GM23248 (cell line): ENCODE results near the gene CRISPLD2. TPM values are rescaled to one million over a fixed set of nuclear protein-coding genes. Genes with fewer than 3 reads are reported as not detected.

Source experiments
- DNase-seq: peaks from one replicate; pipeline ENCODE4 v3.0.0-alpha.2; 2015
- H2AFZ ChIP-seq: fragments of 200-600 bp; sonication (generic); 2 replicates; pipeline ENCODE4 v1.6.1; 2016; ENCODE audit warnings: antibody characterized with exemption
- H3F3A ChIP-seq: fragments of 200-600 bp; sonication (generic); 2 replicates; pipeline ENCODE4 v1.6.1; 2016; ENCODE audit warnings: mild to moderate bottlenecking, antibody characterized with exemption, mixed run types; ENCODE audit not compliant: insufficient read depth
- H3K27ac ChIP-seq: fragments of 200-600 bp; sonication (generic); 2 replicates; pipeline ENCODE4 v1.5.1; 2016; ENCODE audit warnings: mild to moderate bottlenecking
- H3K27me3 ChIP-seq: fragments of 200-600 bp; sonication (generic); replicated peaks from 2 replicates; pipeline ENCODE4 v1.6.1; 2016; ENCODE audit warnings: mild to moderate bottlenecking; ENCODE audit not compliant: insufficient read depth
- H3K36me3 ChIP-seq: fragments of 200-600 bp; sonication (generic); 2 replicates; pipeline ENCODE4 v1.6.1; 2016; ENCODE audit warnings: low read depth, mild to moderate bottlenecking
- H3K4me1 ChIP-seq: fragments of 200-600 bp; sonication (generic); 2 replicates; pipeline ENCODE4 v1.6.1; 2016; ENCODE audit warnings: mild to moderate bottlenecking; ENCODE audit not compliant: insufficient read depth
- H3K4me2 ChIP-seq: fragments of 200-600 bp; sonication (generic); one replicate; pipeline ENCODE4 v1.6.1; 2016; ENCODE audit warnings: mild to moderate bottlenecking; ENCODE audit not compliant: unreplicated experiment
- H3K4me3 ChIP-seq: fragments of 200-600 bp; sonication (generic); 2 replicates; pipeline ENCODE4 v1.5.1; 2016; ENCODE audit warnings: mild to moderate bottlenecking
- H3K79me2 ChIP-seq: fragments of 200-600 bp; sonication (generic); 2 replicates; pipeline ENCODE4 v1.6.1; 2016; ENCODE audit warnings: mild to moderate bottlenecking; ENCODE audit not compliant: insufficient read depth
- H3K9ac ChIP-seq: fragments of 200-600 bp; sonication (generic); 2 replicates; pipeline ENCODE4 v1.6.1; 2016; ENCODE audit warnings: mild to moderate bottlenecking
- H3K9me2 ChIP-seq: fragments of 200-600 bp; sonication (generic); 2 replicates; pipeline ENCODE4 v1.6.1; 2016; ENCODE audit warnings: mixed run types, mild to moderate bottlenecking, moderate library complexity; ENCODE audit not compliant: insufficient read depth
- H3K9me3 ChIP-seq: fragments of 200-600 bp; sonication (generic); one replicate; pipeline ENCODE4 v1.6.1; 2017; ENCODE audit warnings: low read depth
- H4K20me1 ChIP-seq: fragments of 200-600 bp; sonication (generic); 2 replicates; pipeline ENCODE4 v1.6.0; 2016; ENCODE audit not compliant: insufficient read depth
- EZH2 ChIP-seq: fragments of 200-600 bp; sonication (generic); IDR thresholded peaks from 2 replicates; pipeline ENCODE4 v1.6.1; 2018; ENCODE audit warnings: antibody characterized with exemption, mild to moderate bottlenecking; ENCODE audit not compliant: insufficient read depth, poor library complexity, severe bottlenecking
- EZH2phosphoT487 ChIP-seq: fragments of 200-600 bp; sonication (generic); IDR thresholded peaks from 2 replicates; pipeline ENCODE4 v1.6.1; 2018; ENCODE audit warnings: antibody characterized with exemption, moderate library complexity, mild to moderate bottlenecking, low read depth; ENCODE audit not compliant: insufficient read depth
- WGBS, 2 experiments: methylation state at CpG; one replicate each; pipeline ENCODE4 v1.1.6; 2015 to 2017; ENCODE audit warnings: low lambda C conversion rate in 2 of 2, low coverage in 1 of 2; ENCODE audit errors: missing lambda C conversion rate in 2 of 2; 5-methylcytosine and 5-hydroxymethylcytosine counted together
- in situ Hi-C: fragments of 300-500 bp; cut with MboI; formaldehyde crosslinking; loops from 2 replicates; pipeline ENCODE4 v1.15.0; 2020
- polyA plus RNA-seq: library from polyadenylated mRNA; unstranded; fragments of >200 nt; fragmentation: Nextera tagmentation; extraction: Ambion mirVana; gene quantifications from 2 replicates; pipeline ENCODE4 v1.2.1, GENCODE V29; 2016
- total RNA-seq: library from RNA; depleted of rRNA; stranded (reverse); fragments of >200 nt; shearing (Covaris generic); gene quantifications from 2 replicates; pipeline ENCODE4 v1.2.3, GENCODE V29; 2014

The CRISPLD2 gene
- total and polyA plus RNA-seq, 2 experiments from 2014 or later, result 21.5 to 36.3 TPM

- H4K20me1 ChIP-seq, result no peaks in the 10 kb centered on the region
- no peak overlapping the region for H3K27ac ChIP-seq
- 64 to 66% methylated on average over 9 of the region's 9 CpGs for WGBS, 2 experiments
- no peaks in the 10 kb centered on the region for H3K9me2 ChIP-seq
- H3K36me3 ChIP-seq, result no peaks in the 10 kb centered on the region
- H2AFZ ChIP-seq, result no peak overlapping the region
- no peak for TF ChIP-seq EZH2
- no peak for TF ChIP-seq EZH2phosphoT487
- H3K4me3 ChIP-seq, result no peak overlapping the region
- no peaks in the 10 kb centered on the region for H3K79me2 ChIP-seq
- H3K4me2 ChIP-seq, result no peak overlapping the region
- DNase-seq, result no peak
- H3K9ac ChIP-seq, result no peak overlapping the region
- H3K4me1 ChIP-seq, result peaks cover 4% of the 10 kb centered on the region; the same call in 1 of the 2 replicates
- H3K9me3 ChIP-seq, result no peaks in the 10 kb centered on the region
- H3K27me3 ChIP-seq, result no peaks in the 10 kb centered on the region
- H3F3A ChIP-seq, result no peaks in the 10 kb centered on the region
- in situ Hi-C loops, result no loop called here
Observed at GRCh38 chr16:84947022-84947421, 127.2 kb downstream of the CRISPLD2 start.

DNA sequence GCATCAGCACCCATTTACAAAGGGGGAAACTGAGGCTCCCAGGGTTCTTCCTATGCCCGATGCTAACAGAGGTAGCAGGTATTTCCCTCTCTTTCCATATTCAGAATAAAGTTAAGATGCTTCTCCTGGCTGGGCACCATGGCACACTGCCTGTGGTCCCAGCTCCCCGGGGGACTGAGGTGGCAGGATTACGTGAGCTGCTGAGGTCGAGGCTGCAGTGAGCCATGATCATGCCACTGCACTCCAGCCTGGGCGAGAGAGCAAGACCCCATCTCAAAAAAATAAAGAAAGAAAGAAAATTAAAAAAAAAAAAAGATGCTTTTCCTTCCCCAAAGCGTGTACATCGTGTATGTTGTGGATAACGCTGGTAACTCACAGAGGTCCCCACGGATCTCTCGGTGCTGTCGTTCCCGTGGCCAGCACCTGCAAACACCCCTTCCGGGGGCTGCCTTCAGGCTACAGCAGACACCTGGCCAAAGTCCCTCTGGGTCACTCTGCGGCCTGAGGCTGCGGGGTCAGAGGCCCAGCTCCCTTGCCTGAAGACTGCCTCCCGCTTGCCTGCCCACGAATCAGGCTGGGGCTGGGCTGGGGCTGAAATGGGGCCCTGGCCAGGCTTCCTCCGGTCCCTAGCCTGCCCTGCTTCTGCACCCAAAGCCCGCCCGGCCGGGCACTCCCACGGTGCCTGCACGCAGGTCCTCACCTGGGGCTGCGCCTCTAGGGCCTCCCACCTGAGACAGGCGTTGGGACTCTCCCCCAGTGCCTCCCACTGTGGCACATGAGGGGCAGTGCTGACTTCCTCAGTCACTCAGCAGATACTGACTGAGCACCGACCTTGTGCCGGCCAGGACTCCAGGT is 128.4 kb downstream of the CRISPLD2 start:
- in situ Hi-C loops, result no loop called here
- no peak for TF ChIP-seq EZH2
- TF ChIP-seq EZH2phosphoT487, result no peak
- H3K9me3 ChIP-seq, result no peaks in the 10 kb centered on the region
- H3K4me3 ChIP-seq, result no peak overlapping the region
- H4K20me1 ChIP-seq, result no peaks in the 10 kb centered on the region
- no peak overlapping the region for H3K9ac ChIP-seq
- no peaks in the 10 kb centered on the region for H3K9me2 ChIP-seq
- no peak overlapping the region for H3K4me2 ChIP-seq
- H3K4me1 ChIP-seq, result no peaks in the 10 kb centered on the region
- no peak overlapping the region for H3K27ac ChIP-seq
- no peaks in the 10 kb centered on the region for H3K27me3 ChIP-seq
- no peak overlapping the region for H2AFZ ChIP-seq
- WGBS, 2 experiments, result 90% methylated on average over 24 to 26 of the region's 27 CpGs
- DNase-seq, result no peak
- no peaks in the 10 kb centered on the region for H3K79me2 ChIP-seq
- H3F3A ChIP-seq, result no peaks in the 10 kb centered on the region
- no peaks in the 10 kb centered on the region for H3K36me3 ChIP-seq

GRCh38 chr16:84948851-84949610 is 129.2 kb downstream of the CRISPLD2 start:
- WGBS, 2 experiments, result 72 to 81% methylated on average over 8 to 10 of the region's 10 CpGs
- H3F3A ChIP-seq, result no peaks in the 10 kb centered on the region
- no peak overlapping the region for H3K27ac ChIP-seq
- no peak overlapping the region for H3K4me3 ChIP-seq
- no peaks in the 10 kb centered on the region for H4K20me1 ChIP-seq
- H3K9me3 ChIP-seq, result no peaks in the 10 kb centered on the region
- H3K4me1 ChIP-seq, result no peaks in the 10 kb centered on the region
- no peaks in the 10 kb centered on the region for H3K27me3 ChIP-seq
- no peaks in the 10 kb centered on the region for H3K36me3 ChIP-seq
- no peak overlapping the region for H3K9ac ChIP-seq
- H2AFZ ChIP-seq, result no peak overlapping the region
- no peak overlapping the region for H3K4me2 ChIP-seq
- DNase-seq, result no peak
- TF ChIP-seq EZH2phosphoT487 (no peak), EZH2 (no peak)
- H3K79me2 ChIP-seq, result no peaks in the 10 kb centered on the region
- in situ Hi-C loops, result no loop called here
- no peaks in the 10 kb centered on the region for H3K9me2 ChIP-seq

DNA sequence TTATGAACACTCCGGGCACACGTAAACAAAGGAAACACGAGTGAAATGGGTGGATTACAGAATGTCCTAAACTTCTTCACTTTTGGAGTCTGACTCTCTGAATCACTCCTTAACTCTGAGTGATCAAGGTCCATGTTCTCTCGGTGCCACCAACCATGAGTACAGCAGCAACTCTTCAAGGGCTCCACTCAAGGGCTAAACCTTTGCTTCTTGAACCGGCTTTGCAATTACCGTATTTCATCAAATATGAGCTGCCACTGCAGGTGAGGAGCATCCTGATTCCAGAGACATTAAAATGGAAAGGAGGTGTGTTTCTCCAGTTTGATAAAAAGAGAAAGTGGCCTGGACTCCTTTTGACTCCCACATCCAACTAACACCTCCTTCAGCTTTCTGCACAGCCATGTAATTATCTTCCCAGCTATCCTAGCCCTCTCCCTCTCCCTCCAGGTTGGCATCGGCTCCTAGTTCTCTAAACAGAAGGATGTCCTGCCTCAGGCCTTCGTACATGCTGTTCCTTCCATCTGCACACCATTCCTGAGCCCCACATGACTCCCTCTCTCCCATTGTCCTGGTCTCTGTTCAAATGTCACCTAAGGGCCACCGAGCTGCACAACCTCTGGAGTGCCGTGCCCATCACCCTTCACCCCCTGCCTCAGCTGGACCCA is 130.1 kb downstream of the CRISPLD2 start:
- H3K9ac ChIP-seq, result no peak overlapping the region

More for the DNA sequence above, 130.1 kb downstream of the CRISPLD2 start:
- H3K4me3 ChIP-seq, result no peak overlapping the region
- H3K4me1 ChIP-seq, result no peaks in the 10 kb centered on the region
- H3K27ac ChIP-seq, result no peak overlapping the region
- H3K79me2 ChIP-seq, result no peaks in the 10 kb centered on the region
- H3K27me3 ChIP-seq, result no peaks in the 10 kb centered on the region
- no peaks in the 10 kb centered on the region for H4K20me1 ChIP-seq
- 67 to 73% methylated on average over 10 of the region's 10 CpGs for WGBS, 2 experiments
- in situ Hi-C loops, result no loop called here
- no peak overlapping the region for H2AFZ ChIP-seq
- no peaks in the 10 kb centered on the region for H3K36me3 ChIP-seq
- H3K4me2 ChIP-seq, result no peak overlapping the region
- TF ChIP-seq EZH2 (no peak), EZH2phosphoT487 (no peak)
- no peaks in the 10 kb centered on the region for H3K9me2 ChIP-seq
- DNase-seq, result no peak
- H3K9me3 ChIP-seq, result no peaks in the 10 kb centered on the region
- no peaks in the 10 kb centered on the region for H3F3A ChIP-seq
